Measurements from ENCODE around the gene CYSTM1.

DNA sequence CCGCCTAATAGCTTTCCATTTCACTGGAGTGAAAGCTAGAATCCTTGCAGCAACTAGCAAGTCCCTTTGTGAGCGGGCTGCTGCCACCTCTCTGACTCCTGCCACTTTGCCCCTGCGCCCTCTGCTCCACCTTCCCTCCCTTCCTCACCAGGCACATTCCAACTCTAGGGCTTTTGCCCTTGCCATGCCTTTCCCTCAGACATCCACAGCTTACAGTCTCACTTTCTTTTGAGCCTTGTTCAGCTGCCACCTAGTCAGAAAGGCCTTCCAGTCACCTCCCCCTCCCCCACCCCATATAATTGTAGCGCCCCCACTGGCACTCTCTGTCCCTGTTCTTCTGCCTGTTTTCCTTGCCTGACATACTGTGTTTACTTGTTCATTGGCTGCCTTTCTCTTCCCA is 31.0 kb downstream of the CYSTM1 start:
- no peak for TF ChIP-seq BHLHE40 (IDR thresholded peaks at IDR 0.05; ENCODE audit: borderline replicate concordance)
- TF ChIP-seq SP1 (IDR thresholded peaks at IDR 0.05): no peak
- TF ChIP-seq, protein P1, sequence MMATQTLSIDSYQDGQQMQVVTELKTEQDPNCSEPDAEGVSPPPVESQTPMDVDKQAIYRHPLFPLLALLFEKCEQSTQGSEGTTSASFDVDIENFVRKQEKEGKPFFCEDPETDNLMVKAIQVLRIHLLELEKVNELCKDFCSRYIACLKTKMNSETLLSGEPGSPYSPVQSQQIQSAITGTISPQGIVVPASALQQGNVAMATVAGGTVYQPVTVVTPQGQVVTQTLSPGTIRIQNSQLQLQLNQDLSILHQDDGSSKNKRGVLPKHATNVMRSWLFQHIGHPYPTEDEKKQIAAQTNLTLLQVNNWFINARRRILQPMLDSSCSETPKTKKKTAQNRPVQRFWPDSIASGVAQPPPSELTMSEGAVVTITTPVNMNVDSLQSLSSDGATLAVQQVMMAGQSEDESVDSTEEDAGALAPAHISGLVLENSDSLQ (IDR thresholded peaks at IDR 0.05): no peak
- TF ChIP-seq FOXK2 (IDR thresholded peaks at IDR 0.05): no peak
- no peak for TF ChIP-seq HDGF (IDR thresholded peaks at IDR 0.05; ENCODE audit: borderline replicate concordance)
- TF ChIP-seq LEF1 (IDR thresholded peaks at IDR 0.05; ENCODE audit: borderline replicate concordance): no peak
- TF ChIP-seq SUZ12 (IDR thresholded peaks at IDR 0.05): no peak
- no peak for TF ChIP-seq FOXM1 (IDR thresholded peaks at IDR 0.05; ENCODE audit: borderline replicate concordance)
- TF ChIP-seq NFRKB (IDR thresholded peaks at IDR 0.05): no peak
- TF ChIP-seq ELF4 (IDR thresholded peaks at IDR 0.05): no peak
- TF ChIP-seq ZNF384 (IDR thresholded peaks at IDR 0.05): no peak
- TF ChIP-seq TARDBP (IDR thresholded peaks at IDR 0.05): no peak
- TF ChIP-seq CTBP1 (IDR thresholded peaks at IDR 0.05; ENCODE audit: borderline replicate concordance): no peak

All from HEK293T (cell line).